Limb (tissue), 2 donors: ENCODE measurements around the gene INHBC.

Source experiments
- DNase-seq, 2 donors: peaks; one replicate each; pipeline ENCODE4 v3.0.0-alpha.2; 2016; ENCODE audit errors: extremely low spot score in 2 of 2

INHBC gene

DNA sequence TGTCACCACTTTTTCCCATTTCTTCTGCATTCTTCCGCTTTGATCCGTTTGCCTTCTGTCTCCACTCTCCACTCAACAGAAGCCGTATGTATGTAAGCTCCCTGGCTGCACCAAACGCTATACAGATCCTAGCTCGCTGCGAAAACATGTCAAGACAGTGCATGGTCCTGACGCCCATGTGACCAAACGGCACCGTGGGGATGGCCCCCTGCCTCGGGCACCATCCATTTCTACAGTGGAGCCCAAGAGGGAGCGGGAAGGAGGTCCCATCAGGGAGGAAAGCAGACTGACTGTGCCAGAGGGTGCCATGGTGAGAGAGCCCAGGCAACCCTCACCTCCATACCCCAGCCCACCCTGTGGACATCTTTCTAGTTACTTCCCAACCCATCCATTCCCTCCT is 33.3 kb downstream of the INHBC start:
- DNase-seq, result no peak

DNA sequence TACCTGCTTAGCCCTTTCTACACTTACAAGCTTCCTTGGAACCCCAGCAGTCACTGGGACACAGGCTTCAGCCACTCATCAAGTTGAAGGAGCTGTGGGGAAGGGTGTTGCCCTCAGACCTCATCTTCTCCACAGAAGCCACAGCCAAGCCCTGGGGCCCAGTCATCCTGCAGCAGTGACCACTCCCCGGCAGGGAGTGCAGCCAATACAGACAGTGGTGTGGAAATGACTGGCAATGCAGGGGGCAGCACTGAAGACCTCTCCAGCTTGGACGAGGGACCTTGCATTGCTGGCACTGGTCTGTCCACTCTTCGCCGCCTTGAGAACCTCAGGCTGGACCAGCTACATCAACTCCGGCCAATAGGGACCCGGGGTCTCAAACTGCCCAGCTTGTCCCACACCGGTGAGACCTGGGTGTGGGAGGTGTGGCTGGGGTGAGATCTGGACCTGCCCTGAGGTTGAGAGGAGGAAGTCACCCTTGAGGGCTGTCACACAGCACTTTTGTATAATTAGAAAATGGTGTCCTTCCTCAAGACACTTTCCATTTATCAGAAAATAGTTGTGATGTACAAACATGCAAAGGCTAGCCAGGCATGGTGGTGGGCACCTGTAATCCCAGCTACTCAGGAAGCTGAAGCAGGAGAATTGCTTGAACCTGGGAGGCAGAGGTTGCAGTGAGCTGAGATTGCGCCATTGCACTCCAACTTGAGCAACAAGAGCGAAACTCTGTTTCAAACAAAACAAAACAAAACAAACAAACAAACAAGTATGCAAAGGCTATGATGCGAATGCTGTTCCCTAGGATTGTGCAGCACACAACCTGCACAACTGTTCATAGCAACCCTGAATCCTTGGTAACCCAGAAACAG is 34.9 kb downstream of the INHBC start:
- DNase-seq, result no peak

GRCh38 chr12:57470286-57470969 is 35.8 kb downstream of the INHBC start:
- DNase-seq, result no peak

- no peak for DNase-seq
Observed at GRCh38 chr12:57470970-57471656, 36.5 kb downstream of the INHBC start.

GRCh38 chr12:57471661-57472060 is 37.1 kb downstream of the INHBC start:
- no peak for DNase-seq

GRCh38 chr12:57472391-57472790 is 37.8 kb downstream of the INHBC start:
- no peak for DNase-seq

DNA sequence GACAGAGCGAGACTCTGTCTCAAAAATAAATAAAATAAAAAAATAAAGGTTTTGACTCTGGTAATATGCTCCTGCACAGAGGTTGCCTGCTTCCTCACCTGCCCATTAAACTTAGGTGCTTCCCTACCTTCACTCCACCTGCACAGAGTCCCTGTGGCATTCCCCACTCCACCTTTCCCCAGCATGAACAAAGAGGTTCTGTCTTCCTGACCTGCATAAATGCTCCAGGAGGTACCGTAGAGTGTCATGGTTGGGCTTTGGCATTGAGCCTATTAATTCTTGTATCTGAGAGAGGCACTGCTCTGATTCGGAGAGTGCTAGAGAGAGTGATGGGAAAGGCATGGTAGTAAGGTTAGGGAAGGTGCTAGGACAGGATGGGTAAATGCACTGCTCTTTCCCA is 38.8 kb downstream of the INHBC start:
- no peak for DNase-seq

- no peak for DNase-seq
Observed at GRCh38 chr12:57473886-57474285, 39.3 kb downstream of the INHBC start.

GRCh38 chr12:57474430-57474829 is 39.8 kb downstream of the INHBC start:
- no peak for DNase-seq

DNA sequence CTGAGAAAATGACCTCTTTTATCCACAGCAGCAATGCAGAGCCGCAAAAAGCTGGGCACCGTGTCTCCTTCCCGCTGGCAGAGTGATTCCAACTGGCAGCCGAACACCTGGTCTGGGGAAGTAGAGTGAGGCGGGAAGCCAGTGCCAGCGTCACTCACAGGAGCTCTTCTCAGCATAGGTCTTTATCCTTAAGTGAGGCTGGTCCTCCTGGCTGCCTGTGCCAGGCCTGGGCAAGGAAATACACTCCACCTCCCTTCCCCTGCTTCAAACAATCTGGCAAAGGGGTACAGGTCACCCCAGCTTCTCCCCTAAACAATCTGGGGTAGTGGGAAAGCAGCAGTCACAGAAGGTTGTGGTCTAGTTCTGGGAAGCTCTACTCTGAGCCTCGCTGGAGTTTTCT is 40.3 kb downstream of the INHBC start:
- DNase-seq, result no peak

GRCh38 chr12:57475271-57476161 is 40.9 kb downstream of the INHBC start:
- DNase-seq, result no peak

DNA sequence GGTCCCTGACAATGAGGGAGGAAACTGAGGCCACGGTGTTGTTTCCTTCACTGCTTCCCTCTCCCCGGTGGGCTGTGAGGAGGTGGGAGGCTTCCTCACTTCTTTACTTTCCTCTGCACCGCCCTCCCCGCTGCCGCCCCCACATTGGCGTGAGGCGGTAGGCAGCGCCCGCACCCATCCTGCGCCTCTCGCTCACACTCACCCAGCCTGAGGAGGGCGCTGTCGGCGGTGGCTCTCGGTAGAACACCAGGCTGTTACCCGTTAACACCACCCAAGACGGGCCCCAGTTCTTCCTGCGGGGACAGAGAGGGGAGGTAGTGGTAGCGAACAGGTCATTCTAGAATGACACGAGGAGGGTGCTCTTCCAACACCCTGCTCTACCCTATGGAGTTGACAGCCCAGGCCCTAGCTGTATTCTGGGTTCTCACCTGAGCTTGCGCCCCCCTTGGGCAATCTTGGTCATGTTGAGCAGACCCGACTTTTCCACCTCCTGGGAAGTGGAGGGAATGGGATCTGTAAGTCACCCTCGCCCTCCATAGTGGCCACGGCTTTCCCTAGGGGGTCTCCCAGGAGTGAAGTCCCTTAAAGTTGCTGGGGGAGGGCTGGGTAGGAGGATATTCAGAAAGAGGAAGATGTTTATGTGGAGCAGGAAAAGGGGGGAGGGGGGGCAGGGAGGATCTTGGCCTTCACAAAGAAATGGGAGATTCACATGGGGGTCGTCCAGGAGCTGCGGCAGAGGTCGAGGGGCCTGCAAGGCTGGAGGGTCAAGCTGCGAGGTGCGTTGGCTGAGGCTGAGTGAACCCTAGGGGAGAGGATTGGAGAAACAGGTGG is 41.8 kb downstream of the INHBC start:
- DNase-seq, result no peak

DNA sequence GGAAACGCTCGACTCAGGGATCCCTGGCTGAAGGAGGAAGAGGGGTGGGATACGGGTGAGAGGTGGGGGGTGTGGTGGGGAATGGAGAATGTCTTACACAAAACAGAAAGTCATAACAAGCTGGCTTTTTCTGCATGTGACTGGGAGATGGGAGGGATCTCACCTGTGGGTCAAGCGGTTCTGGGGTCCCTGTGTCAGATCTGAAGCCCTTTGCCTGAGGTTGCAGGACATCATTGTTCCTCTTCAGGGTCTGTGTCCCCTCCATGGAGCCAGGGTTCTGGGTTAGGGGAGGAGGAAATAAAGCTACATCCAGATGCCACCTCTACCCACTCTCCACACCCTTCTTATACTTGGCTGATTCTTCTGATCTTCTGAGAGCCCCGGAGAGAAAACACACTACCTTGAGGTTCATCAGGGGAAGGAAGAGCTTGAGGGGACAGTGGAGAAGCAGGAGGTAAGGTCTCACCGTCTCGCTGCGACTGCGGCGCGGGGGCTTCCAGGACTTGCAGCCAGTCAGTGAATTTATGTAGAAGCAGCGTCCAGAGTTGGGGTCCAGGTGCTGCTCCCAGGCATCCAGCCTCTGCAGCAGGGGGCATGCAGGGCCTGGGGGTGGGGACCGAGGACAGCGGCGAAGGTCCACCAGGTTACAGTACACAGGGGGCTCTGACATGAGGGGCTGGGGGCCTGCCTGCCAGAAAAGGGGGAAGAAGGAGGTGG is 42.6 kb downstream of the INHBC start:
- no peak for DNase-seq

DNA sequence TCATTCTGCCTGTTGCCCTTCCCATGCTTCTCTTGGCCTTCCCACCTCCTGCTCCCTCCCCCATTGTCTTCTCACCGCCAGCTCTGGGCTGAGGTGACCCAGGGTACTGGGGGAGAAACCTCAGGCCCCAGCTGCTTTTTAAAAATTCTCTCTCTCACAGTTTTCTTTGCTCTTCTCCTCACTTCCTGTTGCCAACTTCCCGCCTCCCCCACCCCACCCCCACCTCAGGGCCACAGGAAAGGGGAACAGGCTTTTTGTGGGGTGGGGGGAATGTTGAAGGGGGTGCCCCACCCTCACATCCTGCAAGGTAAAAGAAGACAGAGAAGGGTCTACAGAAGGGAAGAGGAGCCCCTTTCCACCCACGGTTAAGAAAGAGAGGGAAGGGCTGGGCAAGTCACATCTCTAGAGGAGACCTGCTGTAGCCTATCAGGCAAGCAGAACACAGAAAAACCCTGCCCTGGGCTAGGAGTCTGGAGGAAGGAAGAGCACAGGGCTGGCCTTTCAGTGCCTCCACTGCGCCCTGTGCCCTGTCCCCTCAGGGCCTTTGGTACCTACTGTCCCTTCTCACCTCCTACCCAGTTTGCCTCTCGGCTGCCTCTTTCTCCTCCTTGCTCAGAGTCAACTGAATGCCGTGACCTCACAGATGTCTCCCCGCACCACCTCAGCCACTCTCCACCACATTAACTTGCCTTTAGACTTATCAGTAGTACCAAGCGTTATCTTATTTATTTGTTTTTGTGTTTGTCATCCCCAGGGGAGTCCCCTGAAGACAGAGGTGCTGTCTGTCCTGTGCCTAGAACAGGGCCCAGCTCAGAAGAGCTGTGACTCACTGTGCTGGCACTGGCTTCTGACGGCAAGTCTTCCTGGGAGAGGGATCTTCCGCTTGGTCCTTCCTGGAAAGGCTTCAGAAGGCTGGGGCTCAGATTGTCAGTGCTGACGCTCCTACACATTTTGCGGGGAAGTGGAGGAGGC is 43.4 kb downstream of the INHBC start:
- DNase-seq, result no peak

- DNase-seq, result no peak
Observed at GRCh38 chr12:57479043-57479375, 44.4 kb downstream of the INHBC start.

- no peak for DNase-seq
Observed at GRCh38 chr12:57479376-57480115, 45.0 kb downstream of the INHBC start, which contains the start of gene ARHGAP9. Gene ARHGAP9 (minus strand): TSS chr12:57479866. CDS start chr12:57479406, 460 bp downstream.

DNA sequence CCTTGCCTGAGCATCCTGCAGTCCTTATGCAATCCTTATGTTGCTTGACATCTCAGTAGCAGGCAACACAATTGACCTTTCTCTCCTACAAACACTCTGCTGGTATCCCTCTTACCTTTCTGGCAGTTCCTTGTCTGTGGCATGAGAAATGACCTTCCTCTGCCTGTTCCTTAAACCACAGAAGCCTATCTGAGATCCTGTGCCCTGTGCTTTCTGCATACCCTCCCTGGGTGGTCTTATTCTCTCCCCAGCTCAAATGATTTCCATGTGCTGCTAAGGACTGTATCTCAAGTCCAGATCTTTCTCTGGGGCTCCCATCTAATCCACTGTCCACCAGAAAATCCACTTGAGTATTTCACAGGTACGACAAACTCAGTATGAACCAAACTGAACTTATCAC is 47.1 kb downstream of the INHBC start:
- no peak for DNase-seq

- DNase-seq, result no peak
Observed at GRCh38 chr12:57483466-57483865, 48.9 kb downstream of the INHBC start.
